Endothelial cell of umbilical vein (primary cell): Measurements from ENCODE around the gene RAD51B. TPM values are rescaled to one million over a fixed set of nuclear protein-coding genes. Genes with fewer than 3 reads are reported as not detected.

ENCODE experiments used
- BruUV-seq: library from RNA; stranded (reverse); fragments of 400-500 nt; replicated peaks from 2 replicates; lab custom pipeline; 2021; lab: Mats Ljungman, UMichigan
- CTCF ChIA-PET: fragments of 300-600, 350-600 bp; sonication (Branson Sonifier 250); formaldehyde crosslinking; loops from one replicate; lab custom pipeline; 2021; ENCODE audit warnings: antibody characterized with exemption, inconsistent platforms; lab: Charles Lee
- POLR2A ChIA-PET: fragments of 300-600, 350-600 bp; sonication (Branson Sonifier 250); formaldehyde crosslinking; loops from one replicate; lab custom pipeline; 2021; ENCODE audit warnings: antibody characterized with exemption, inconsistent platforms; lab: Charles Lee
- DNase-seq: peaks from one replicate; pipeline ENCODE4 v3.0.0-alpha.2; 2011; ENCODE audit warnings: low read depth, low spot score
- FAIRE-seq: peaks from 2 replicates; lab custom pipeline; 2011; peaks lifted over from hg19 to GRCh38; lab: Jason Lieb, UNC
- H2AFZ ChIP-seq: 2 replicates; pipeline ENCODE4 v1.6.0; 2012; ENCODE audit warnings: low read depth, low read length, control low read depth, inconsistent platforms
- H3K27ac ChIP-seq: 2 replicates; pipeline ENCODE4 v1.5.1; 2011; ENCODE audit warnings: low read depth, mild to moderate bottlenecking, control low read depth, low read length, moderate library complexity; ENCODE audit not compliant: insufficient read depth
- H3K27me3 ChIP-seq, 2 experiments: 2 replicates each; pipeline versions ENCODE4 v1.6.0 to v1.6.1; 2011; ENCODE audit warnings: low read length in 2 of 2, mixed read lengths in 1 of 2; ENCODE audit not compliant: control insufficient read depth in 2 of 2, insufficient read depth in 2 of 2
- H3K36me3 ChIP-seq, 2 experiments: 2 replicates in 1 of 2; 3 replicates in 1 of 2; pipeline ENCODE4 v1.5.1; 2011; ENCODE audit warnings: low read length in 2 of 2, mild to moderate bottlenecking in 1 of 2, moderate library complexity in 1 of 2; ENCODE audit not compliant: control insufficient read depth in 2 of 2, insufficient read depth in 2 of 2; ENCODE audit errors: extremely low read depth in 1 of 2
- H3K4me1 ChIP-seq: 3 replicates; pipeline ENCODE4 v1.5.1; 2011; ENCODE audit warnings: mild to moderate bottlenecking, low read length; ENCODE audit not compliant: control insufficient read depth, insufficient read depth; ENCODE audit errors: extremely low read depth
- H3K4me2 ChIP-seq: 2 replicates; pipeline ENCODE4 v1.6.1; 2011; ENCODE audit warnings: low read length, control low read depth, mixed read lengths; ENCODE audit not compliant: insufficient read depth
- H3K4me3 ChIP-seq, 3 experiments: fragments of 200-600 bp in 1 of 3; sonication (generic), shearing (Covaris generic) in 1 of 3; replicated peaks in 1 of 3; 2 replicates each; pipeline ENCODE4 v1.5.1; 2011 to 2016; ENCODE audit warnings: control low read depth in 3 of 3, low read length in 3 of 3, mild to moderate bottlenecking in 2 of 3, inconsistent platforms in 1 of 3, low read depth in 1 of 3, moderate library complexity in 1 of 3; ENCODE audit not compliant: insufficient read depth in 1 of 3
- H3K79me2 ChIP-seq: 2 replicates; pipeline ENCODE4 v1.6.0; 2012; ENCODE audit warnings: low read length, inconsistent platforms; ENCODE audit not compliant: control insufficient read depth, insufficient read depth
- H3K9ac ChIP-seq: replicated peaks from 2 replicates; pipeline ENCODE3; 2011; ENCODE audit warnings: low read length, control low read depth; ENCODE audit not compliant: insufficient read depth; ENCODE audit errors: extremely low read depth
- H3K9me1 ChIP-seq: replicated peaks from 3 replicates; pipeline ENCODE4 v1.6.0; 2011; ENCODE audit warnings: mild to moderate bottlenecking, low read length; ENCODE audit not compliant: control insufficient read depth, insufficient read depth; ENCODE audit errors: extremely low read depth
- H3K9me3 ChIP-seq: replicated peaks from 2 replicates; pipeline ENCODE4 v1.5.1; 2012; ENCODE audit warnings: low read length, inconsistent platforms; ENCODE audit not compliant: control insufficient read depth, insufficient read depth
- H4K20me1 ChIP-seq: replicated peaks from 2 replicates; pipeline ENCODE3; 2011; ENCODE audit warnings: mild to moderate bottlenecking, low read length; ENCODE audit not compliant: control insufficient read depth, insufficient read depth; ENCODE audit errors: extremely low read depth
- EZH2 ChIP-seq: IDR thresholded peaks from 2 replicates; pipeline ENCODE4 v1.6.1; 2012; ENCODE audit warnings: borderline replicate concordance, low read depth, mild to moderate bottlenecking, moderate library complexity, low read length, inconsistent platforms; ENCODE audit not compliant: severe bottlenecking
- FOS ChIP-seq: IDR thresholded peaks from 2 replicates; pipeline ENCODE4 v1.6.1; 2011; ENCODE audit warnings: mild to moderate bottlenecking, low read length, moderate library complexity, borderline replicate concordance; ENCODE audit not compliant: insufficient read depth
- GATA2 ChIP-seq: IDR thresholded peaks from 2 replicates; pipeline ENCODE4 v1.7.0; 2011; ENCODE audit warnings: low read depth, mild to moderate bottlenecking, moderate library complexity, mixed read lengths, low read length; ENCODE audit not compliant: insufficient read length, insufficient read depth
- JUN ChIP-seq: IDR thresholded peaks from 2 replicates; pipeline ENCODE4 v1.6.1; 2011; ENCODE audit warnings: borderline replicate concordance, low read depth; ENCODE audit not compliant: insufficient read length, insufficient read depth
- MYC ChIP-seq: IDR thresholded peaks from one replicate; pipeline ENCODE4 v1.6.1; 2011; ENCODE audit warnings: mild to moderate bottlenecking, low read depth, low read length
- POLR2AphosphoS5 ChIP-seq: IDR thresholded peaks from 2 replicates; pipeline ENCODE4 v1.6.1; 2012; ENCODE audit warnings: low read depth, mild to moderate bottlenecking, control low read depth, low read length, moderate library complexity; ENCODE audit not compliant: insufficient read depth
- dilution Hi-C: fragments of 300-500 bp; cut with MboI; formaldehyde crosslinking; loops from one replicate; pipeline ENCODE4 v1.15.0; 2019; ENCODE audit warnings: low sequenced_read_pairs; ENCODE audit not compliant: extremely low pct_ligation_motif_present
- intact Hi-C: fragments of 100-400 bp; cut with micrococcal nuclease; formaldehyde crosslinking; loops from one replicate; pipeline ENCODE4 v1.10.0; 2022
- polyA plus RNA-seq, 4 experiments: library from polyadenylated mRNA; depleted of rRNA in 3 of 4; stranded (reverse) in 3 of 4; unstranded in 1 of 4; fragments of >200 nt; gene quantifications; 2 replicates each; pipeline versions ENCODE4 v1.2.1 to v1.2.3, GENCODE V29; 2011 to 2012; ENCODE audit warnings: missing spikeins in 1 of 4
- total RNA-seq: library from RNA; stranded (reverse); gene quantifications from 2 replicates; pipeline ENCODE4 v1.2.3, GENCODE V29; 2021

The RAD51B gene
- total and polyA plus RNA-seq, 2 donors (not counting 3 experiments of a cell fraction or from before 2014, with no cell fraction given): 3.9 to 19.0 TPM

- no peaks in the 10 kb centered on the region for H3K36me3 ChIP-seq
- H3K4me3 ChIP-seq: no peak overlapping the region
- BruUV-seq: no TSS peak
- H3K27me3 ChIP-seq: no peaks in the 10 kb centered on the region
- ChIA-PET POLR2A (no interaction called here), CTCF (no interaction called here)
- no peaks in the 10 kb centered on the region for H4K20me1 ChIP-seq
- no peak overlapping the region for H2AFZ ChIP-seq
- no peak for DNase-seq
- H3K4me2 ChIP-seq: no peak overlapping the region
- H3K9ac ChIP-seq: no peak overlapping the region
- FAIRE-seq: no peak
- H3K9me1 ChIP-seq: no peaks in the 10 kb centered on the region
- no peaks in the 10 kb centered on the region for H3K9me3 ChIP-seq
- intact Hi-C loops: no loop called here
- no peaks in the 10 kb centered on the region for H3K79me2 ChIP-seq
- no peak overlapping the region for H3K27ac ChIP-seq
- TF ChIP-seq GATA2 (no peak), POLR2AphosphoS5 (no peak), JUN (no peak)
- H3K4me1 ChIP-seq: no peaks in the 10 kb centered on the region
- dilution Hi-C loops: no loop called here
Measured at GRCh38 chr14:68516342-68516741, 696.8 kb downstream of the RAD51B start.

GRCh38 chr14:68518166-68518565 lies 698.6 kb downstream of the RAD51B start:
- dilution Hi-C loops: no loop called here
- CTCF ChIA-PET: interaction anchor here (1.5 to 2.3 kb wide), 3 partner anchors 9 to 19 kb away, joined by 4 to 8 read pairs (median 6); no protein-coding TSS in a partner anchor

More at GRCh38 chr14:68518166-68518565, 698.6 kb downstream of the RAD51B start:
- BruUV-seq: no TSS peak
- Histone ChIP-seq H3K27me3 (no peaks in the 10 kb centered on the region), H4K20me1 (no peaks in the 10 kb centered on the region), H3K9ac (no peak overlapping the region), H3K9me1 (no peaks in the 10 kb centered on the region), H3K36me3 (no peaks in the 10 kb centered on the region), H3K4me3 (no peak overlapping the region), H3K9me3 (no peaks in the 10 kb centered on the region), H3K27ac (no peak overlapping the region), H3K4me2 (no peak overlapping the region), H3K79me2 (no peaks in the 10 kb centered on the region), H2AFZ (no peak overlapping the region), H3K4me1 (no peaks in the 10 kb centered on the region)
- TF ChIP-seq JUN: no peak
- TF ChIP-seq EZH2: no peak
- no peak for TF ChIP-seq MYC
- TF ChIP-seq FOS: no peak
- POLR2A ChIA-PET: no interaction called here
- DNase-seq (no peak), FAIRE-seq (no peak)
- intact Hi-C loops: no loop called here
